Measurements from ENCODE around the gene ALCAM.
"Not testable (repeated sequence)": the region's sequence is repeated elsewhere in the genome, so short reads cannot be mapped to it uniquely, and the experiment has no call there.

DNA sequence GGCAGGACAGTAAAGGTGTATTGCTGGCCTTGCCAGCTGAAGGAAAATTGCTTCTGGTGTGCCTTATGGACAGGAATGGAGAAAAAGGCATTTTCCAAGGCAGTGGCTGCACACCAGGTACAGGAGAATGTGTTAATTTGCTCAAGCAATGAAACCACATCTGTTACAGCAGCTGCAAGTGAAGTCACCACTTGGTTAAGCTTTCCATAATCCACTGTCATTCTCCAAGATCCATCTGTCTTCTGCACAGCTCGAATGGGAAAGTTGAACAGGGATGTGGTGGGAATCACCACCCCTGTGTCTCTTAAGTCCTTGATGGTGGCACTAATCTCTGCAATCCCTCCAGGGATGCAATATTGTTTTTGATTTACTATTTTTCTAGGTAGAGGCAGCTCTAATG, 236.8 kb downstream of the ALCAM start:
- TF ChIP-seq, protein P1, sequence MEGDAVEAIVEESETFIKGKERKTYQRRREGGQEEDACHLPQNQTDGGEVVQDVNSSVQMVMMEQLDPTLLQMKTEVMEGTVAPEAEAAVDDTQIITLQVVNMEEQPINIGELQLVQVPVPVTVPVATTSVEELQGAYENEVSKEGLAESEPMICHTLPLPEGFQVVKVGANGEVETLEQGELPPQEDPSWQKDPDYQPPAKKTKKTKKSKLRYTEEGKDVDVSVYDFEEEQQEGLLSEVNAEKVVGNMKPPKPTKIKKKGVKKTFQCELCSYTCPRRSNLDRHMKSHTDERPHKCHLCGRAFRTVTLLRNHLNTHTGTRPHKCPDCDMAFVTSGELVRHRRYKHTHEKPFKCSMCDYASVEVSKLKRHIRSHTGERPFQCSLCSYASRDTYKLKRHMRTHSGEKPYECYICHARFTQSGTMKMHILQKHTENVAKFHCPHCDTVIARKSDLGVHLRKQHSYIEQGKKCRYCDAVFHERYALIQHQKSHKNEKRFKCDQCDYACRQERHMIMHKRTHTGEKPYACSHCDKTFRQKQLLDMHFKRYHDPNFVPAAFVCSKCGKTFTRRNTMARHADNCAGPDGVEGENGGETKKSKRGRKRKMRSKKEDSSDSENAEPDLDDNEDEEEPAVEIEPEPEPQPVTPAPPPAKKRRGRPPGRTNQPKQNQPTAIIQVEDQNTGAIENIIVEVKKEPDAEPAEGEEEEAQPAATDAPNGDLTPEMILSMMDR (IDR thresholded peaks at IDR 0.05), result not testable (repeated sequence)
- not testable (repeated sequence) for TF ChIP-seq POLR2AphosphoS5 (IDR thresholded peaks at IDR 0.05); POLR2A (IDR thresholded peaks at IDR 0.05); EP300 (IDR thresholded peaks at IDR 0.05; ENCODE audit: low read depth)

All from transverse colon (tissue), 4 donors.